NCI-H510A (cell line): ENCODE results near the gene GHRL.
"Not testable (repeated sequence)": the region's sequence is repeated elsewhere in the genome, so short reads cannot be mapped to it uniquely, and the experiment has no call there.

Source experiments
- DNase-seq: peaks from one replicate; lab custom pipeline; 2025; lab: John Stamatoyannopoulos, UW

The GHRL gene

GRCh38 chr3:10299175-10299574, 6.4 kb upstream of the GHRL start:
- no peak for DNase-seq

GRCh38 chr3:10298064-10298463, 5.3 kb upstream of the GHRL start:
- DNase-seq: not testable (repeated sequence)

- DNase-seq: no peak
Observed at GRCh38 chr3:10294030-10294586, 1.4 kb upstream of the GHRL start.

- no peak for DNase-seq
Observed at GRCh38 chr3:10291641-10292040, 1.1 kb downstream of the GHRL start.

GRCh38 chr3:10290481-10291176, 2.1 kb downstream of the GHRL start:
- no peak for DNase-seq

GRCh38 chr3:10289787-10290355, 2.9 kb downstream of the GHRL start:
- no peak for DNase-seq

- DNase-seq: no peak
Observed at GRCh38 chr3:10289077-10289476, 3.7 kb downstream of the GHRL start.

- no peak for DNase-seq
Observed at GRCh38 chr3:10288575-10288960, 4.2 kb downstream of the GHRL start.

- no peak for DNase-seq
Observed at GRCh38 chr3:10287936-10288574, 4.7 kb downstream of the GHRL start.

GRCh38 chr3:10286596-10287295, 6.0 kb downstream of the GHRL start:
- no peak for DNase-seq

GRCh38 chr3:10286133-10286524, 6.6 kb downstream of the GHRL start:
- no peak for DNase-seq

- no peak for DNase-seq
Observed at GRCh38 chr3:10285272-10286132, 7.2 kb downstream of the GHRL start.

- DNase-seq: no peak
Observed at GRCh38 chr3:10284496-10284895, 8.3 kb downstream of the GHRL start.

- DNase-seq: no peak
Observed at GRCh38 chr3:10283638-10284037, 9.1 kb downstream of the GHRL start.

- DNase-seq: no peak
Observed at GRCh38 chr3:10281951-10282350, 10.8 kb downstream of the GHRL start.

- no peak for DNase-seq
Observed at GRCh38 chr3:10280571-10280970, 12.2 kb downstream of the GHRL start.

- DNase-seq: no peak
Observed at GRCh38 chr3:10280177-10280529, 12.6 kb downstream of the GHRL start.

GRCh38 chr3:10279384-10280176, 13.2 kb downstream of the GHRL start:
- no peak for DNase-seq

- DNase-seq: no peak
Observed at GRCh38 chr3:10278501-10278900, 14.2 kb downstream of the GHRL start.

GRCh38 chr3:10277115-10277625, 15.6 kb downstream of the GHRL start:
- DNase-seq: no peak

GRCh38 chr3:10274601-10275000, 18.1 kb downstream of the GHRL start:
- no peak for DNase-seq
